Measurements from ENCODE around the gene TMEM100.

TMEM100 gene

DNA sequence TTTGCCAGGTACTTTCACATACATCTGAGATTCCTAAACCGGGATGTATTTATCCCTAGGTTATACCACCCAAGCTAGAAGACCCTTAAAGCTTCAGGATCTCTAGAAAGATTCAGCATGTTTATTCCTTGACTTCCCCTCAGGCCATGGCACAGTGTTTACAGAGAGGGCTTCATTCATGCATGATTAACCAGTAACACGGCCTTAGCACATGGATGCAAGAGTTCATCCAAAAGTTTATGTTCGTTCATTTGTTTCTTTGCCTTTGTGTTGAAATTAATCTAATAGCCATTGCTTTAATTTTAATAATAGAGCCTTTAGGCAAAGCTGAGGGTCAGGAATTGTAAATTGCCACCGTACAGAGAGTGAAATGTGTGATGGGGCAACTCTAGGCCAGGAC is 41.9 kb upstream of the TMEM100 start:
- no peak for DNase-seq (ENCODE audit: low read depth)
- no peak overlapping the region for H3K4me3 ChIP-seq (ENCODE audit: low read depth, low read length)
- TF ChIP-seq CTCF (conservative IDR thresholded peaks at IDR 0.05; ENCODE audit: low read depth, low read length), result no peak

DNA sequence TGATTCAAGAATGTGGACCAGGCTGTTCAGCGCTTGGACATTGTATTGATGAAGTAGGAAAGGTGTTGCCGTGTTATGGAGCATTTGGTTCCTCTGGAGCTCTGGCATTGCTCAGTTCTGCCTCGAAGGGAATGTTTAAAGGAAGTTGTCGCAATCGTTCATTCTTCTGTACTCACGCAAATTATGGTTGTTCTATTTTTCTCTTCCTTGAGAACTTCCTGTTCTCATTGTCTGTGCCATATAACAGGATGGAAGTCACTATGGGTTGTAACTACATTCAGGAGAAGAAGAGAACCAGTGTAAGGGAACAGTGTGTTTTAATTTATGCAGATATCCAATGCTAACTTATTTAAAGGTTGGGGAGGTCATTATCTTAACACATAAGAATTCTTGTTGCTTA is 41.2 kb upstream of the TMEM100 start:
- peak; percentile 52 for DNase-seq (ENCODE audit: low read depth)
- TF ChIP-seq CTCF (conservative IDR thresholded peaks at IDR 0.05; ENCODE audit: low read depth, low read length), result no peak
- H3K4me3 ChIP-seq (ENCODE audit: low read depth, low read length), result no peak overlapping the region

DNA sequence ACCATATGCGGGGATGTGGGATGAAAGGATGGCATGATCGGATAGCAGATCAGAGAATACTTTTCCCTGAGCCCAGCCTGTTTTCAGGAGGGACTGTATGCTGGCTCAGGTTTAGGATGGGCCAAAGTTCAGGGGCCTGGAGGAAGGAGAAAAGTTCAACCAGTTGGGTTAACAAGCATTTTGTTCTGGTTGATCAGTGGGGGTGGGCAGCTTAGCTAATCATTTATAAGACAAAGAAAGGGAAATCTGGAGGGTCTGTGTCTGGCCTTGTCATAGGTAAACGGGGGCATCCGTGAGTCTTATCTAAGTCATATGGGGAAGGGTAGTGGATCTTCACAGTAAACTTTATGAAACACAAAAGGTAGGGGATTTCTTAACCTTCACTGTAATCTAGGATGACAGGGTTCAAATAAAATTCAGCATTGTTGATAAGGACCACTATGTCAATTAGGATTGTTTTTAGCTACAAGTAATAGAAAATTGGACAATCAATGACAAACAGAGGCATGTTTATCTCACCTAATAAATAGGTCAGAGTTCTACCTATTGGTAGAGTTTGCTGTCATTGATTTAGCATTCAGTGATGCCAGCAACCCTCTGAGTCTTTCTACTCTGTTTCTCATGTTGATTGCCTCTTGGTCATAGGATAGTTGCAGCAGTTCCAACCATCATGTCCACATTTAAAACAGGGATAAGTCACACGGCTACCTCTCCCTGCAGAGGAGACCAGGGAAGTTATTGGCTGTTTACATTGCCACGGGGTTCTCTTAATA is 39.6 kb upstream of the TMEM100 start:
- no peak for TF ChIP-seq CTCF (conservative IDR thresholded peaks at IDR 0.05; ENCODE audit: low read depth, low read length)
- DNase-seq (ENCODE audit: low read depth), result no peak
- no peak overlapping the region for H3K4me3 ChIP-seq (ENCODE audit: low read depth, low read length)

- no peak for TF ChIP-seq CTCF (conservative IDR thresholded peaks at IDR 0.05; ENCODE audit: low read depth, low read length)
- H3K4me3 ChIP-seq (ENCODE audit: low read depth, low read length), result no peak overlapping the region
- no peak for DNase-seq (ENCODE audit: low read depth)
These were observed 38.1 kb upstream of the TMEM100 start for GRCh38 chr17:55760643-55761355.

DNA sequence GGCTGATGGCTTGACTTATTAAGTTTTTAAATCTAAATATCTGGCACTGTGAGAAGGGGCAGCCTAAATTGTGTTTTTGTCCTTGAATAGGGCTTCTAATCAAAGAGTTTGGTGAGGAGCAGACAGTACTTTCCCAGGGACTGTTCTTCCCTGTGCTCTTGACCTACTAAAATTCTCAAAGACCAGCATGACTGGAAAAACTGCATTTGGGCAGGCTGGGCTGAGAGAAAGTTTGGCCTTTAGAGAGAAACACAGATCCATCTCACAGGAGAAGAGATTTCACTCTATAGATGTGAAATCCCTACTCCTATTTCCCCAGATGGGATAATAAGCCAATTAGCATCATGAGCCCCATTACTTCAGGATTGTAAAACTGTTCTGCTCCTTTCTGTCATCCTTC is 35.5 kb upstream of the TMEM100 start:
- H3K4me3 ChIP-seq (ENCODE audit: low read depth, low read length), result no peak overlapping the region
- no peak for TF ChIP-seq CTCF (conservative IDR thresholded peaks at IDR 0.05; ENCODE audit: low read depth, low read length)
- DNase-seq (ENCODE audit: low read depth), result no peak

DNA sequence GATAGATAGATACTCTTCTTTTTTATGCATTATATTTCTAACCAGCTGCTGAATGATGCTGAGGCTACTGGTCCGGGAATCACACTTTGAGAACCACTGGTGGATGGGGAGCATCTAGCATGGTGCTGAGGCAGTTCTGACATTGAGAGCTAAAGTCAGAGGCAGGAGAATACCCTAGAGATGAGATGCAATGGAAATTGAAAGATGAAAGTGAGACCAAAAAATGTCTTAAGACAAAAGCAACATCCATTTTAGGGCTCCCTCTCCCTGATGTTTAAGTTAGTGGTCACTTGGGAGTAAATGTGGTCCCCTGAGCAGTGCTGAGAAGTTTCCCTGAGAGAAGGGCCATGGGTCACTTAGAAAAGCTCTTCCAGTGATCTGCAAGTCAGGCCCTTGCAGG is 35.0 kb upstream of the TMEM100 start:
- DNase-seq (ENCODE audit: low read depth), result no peak
- TF ChIP-seq CTCF (conservative IDR thresholded peaks at IDR 0.05; ENCODE audit: low read depth, low read length), result no peak
- H3K4me3 ChIP-seq (ENCODE audit: low read depth, low read length), result no peak overlapping the region

- DNase-seq (ENCODE audit: low read depth), result no peak
- no peak overlapping the region for H3K4me3 ChIP-seq (ENCODE audit: low read depth, low read length)
- TF ChIP-seq CTCF (conservative IDR thresholded peaks at IDR 0.05; ENCODE audit: low read depth, low read length), result no peak
These were observed 34.0 kb upstream of the TMEM100 start for GRCh38 chr17:55756689-55757088.
